MCF 10A (cell line): ENCODE measurements around the gene ILF2. TPM values are rescaled to one million over a fixed set of nuclear protein-coding genes. Genes with fewer than 3 reads are reported as not detected.

Experiments
- BruUV-seq: library from RNA; stranded (reverse); fragments of 400-500 nt; replicated peaks from 2 replicates; lab custom pipeline; 2021; lab: Mats Ljungman, UMichigan
- CTCF ChIA-PET: fragments of 300-600 bp; sonication (Branson Sonifier 250); formaldehyde crosslinking; extraction: SDS; loops from one replicate; lab custom pipeline; 2021; ENCODE audit warnings: antibody characterized with exemption, inconsistent platforms; lab: Yijun Ruan, JAX
- POLR2A ChIA-PET: fragments of 300-600, 350-650 bp; sonication (Branson Sonifier 250); formaldehyde crosslinking; extraction: SDS; loops from one replicate; lab custom pipeline; 2020; ENCODE audit warnings: antibody characterized with exemption, inconsistent platforms; lab: Yijun Ruan, JAX
- DNase-seq: peaks from one replicate; pipeline ENCODE4 v3.0.0-alpha.2; 2018; ENCODE audit not compliant: unreplicated experiment
- H3K27ac Mint-ChIP-seq: one replicate; pipeline ENCODE4 v1.8.0; 2022; ENCODE audit warnings: mild to moderate bottlenecking, low read depth, mixed read lengths; ENCODE audit not compliant: unreplicated experiment
- H3K27me3 Mint-ChIP-seq: one replicate; pipeline ENCODE4 v1.8.0; 2022; ENCODE audit warnings: mixed read lengths; ENCODE audit not compliant: insufficient read depth, unreplicated experiment
- H3K36me3 Mint-ChIP-seq: one replicate; pipeline ENCODE4 v1.8.0; 2022; ENCODE audit warnings: mild to moderate bottlenecking, moderate library complexity, mixed read lengths; ENCODE audit not compliant: insufficient read depth, unreplicated experiment
- H3K4me1 Mint-ChIP-seq: one replicate; pipeline ENCODE4 v1.8.0; 2022; ENCODE audit warnings: mixed read lengths; ENCODE audit not compliant: insufficient read depth, unreplicated experiment
- H3K4me3 Mint-ChIP-seq: one replicate; pipeline ENCODE4 v1.8.0; 2022; ENCODE audit warnings: mild to moderate bottlenecking, moderate library complexity, mixed read lengths; ENCODE audit not compliant: unreplicated experiment
- H3K9me3 Mint-ChIP-seq: one replicate; pipeline ENCODE4 v1.8.0; 2022; ENCODE audit warnings: mixed read lengths; ENCODE audit not compliant: unreplicated experiment
- intact Hi-C: fragments of 100-400 bp; cut with micrococcal nuclease; formaldehyde crosslinking; loops from 2 replicates; pipeline ENCODE4 v1.14.1; 2022
- total RNA-seq: library from RNA; stranded (reverse); gene quantifications from 2 replicates; pipeline ENCODE4 v1.2.3, GENCODE V29; 2022
- TF ChIP-seq, protein P1 (sequence below): fragments of 200-600 bp; IDR thresholded peaks from one replicate; pipeline ENCODE4 v1.8.0; 2022; ENCODE audit warnings: antibody characterized with exemption, mild to moderate bottlenecking; ENCODE audit not compliant: unreplicated experiment

Gene ILF2
- total RNA-seq, 1 experiment from 2014 or later = 348 TPM

GRCh38 chr1:153646672-153647345 is 24.0 kb downstream of the ILF2 start:
- Mint-ChIP-seq H3K9me3 (no peaks in the 10 kb centered on the region), H3K4me3 (no peak overlapping the region), H3K27ac (peak overlapping the region; percentile 53), H3K4me1 (peaks cover 20% of the 10 kb centered on the region), H3K27me3 (no peaks in the 10 kb centered on the region), H3K36me3 (peaks cover 68% of the 10 kb centered on the region)
- intact Hi-C loops = no loop called here
- DNase-seq = no peak
- TF ChIP-seq, protein P1, sequence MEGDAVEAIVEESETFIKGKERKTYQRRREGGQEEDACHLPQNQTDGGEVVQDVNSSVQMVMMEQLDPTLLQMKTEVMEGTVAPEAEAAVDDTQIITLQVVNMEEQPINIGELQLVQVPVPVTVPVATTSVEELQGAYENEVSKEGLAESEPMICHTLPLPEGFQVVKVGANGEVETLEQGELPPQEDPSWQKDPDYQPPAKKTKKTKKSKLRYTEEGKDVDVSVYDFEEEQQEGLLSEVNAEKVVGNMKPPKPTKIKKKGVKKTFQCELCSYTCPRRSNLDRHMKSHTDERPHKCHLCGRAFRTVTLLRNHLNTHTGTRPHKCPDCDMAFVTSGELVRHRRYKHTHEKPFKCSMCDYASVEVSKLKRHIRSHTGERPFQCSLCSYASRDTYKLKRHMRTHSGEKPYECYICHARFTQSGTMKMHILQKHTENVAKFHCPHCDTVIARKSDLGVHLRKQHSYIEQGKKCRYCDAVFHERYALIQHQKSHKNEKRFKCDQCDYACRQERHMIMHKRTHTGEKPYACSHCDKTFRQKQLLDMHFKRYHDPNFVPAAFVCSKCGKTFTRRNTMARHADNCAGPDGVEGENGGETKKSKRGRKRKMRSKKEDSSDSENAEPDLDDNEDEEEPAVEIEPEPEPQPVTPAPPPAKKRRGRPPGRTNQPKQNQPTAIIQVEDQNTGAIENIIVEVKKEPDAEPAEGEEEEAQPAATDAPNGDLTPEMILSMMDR = no peak
- BruUV-seq = TSS peak; percentile 2
- ChIA-PET CTCF (interaction anchor here (0.6 to 1.4 kb wide), 4 partner anchors 12 to 331 kb away, joined by 4 read pairs; no protein-coding TSS in a partner anchor), POLR2A (interaction anchor here (0.8 to 46.1 kb wide), 9 partner anchors 8 to 121 kb away, joined by 3 to 1272 read pairs (median 6); partner anchors contain the start of genes CHTOP, S100A1, S100A13 and S100A14)

GRCh38 chr1:153643816-153644215 is 27.0 kb downstream of the ILF2 start:
- H3K4me1 Mint-ChIP-seq = peaks cover 21% of the 10 kb centered on the region
- H3K4me3 Mint-ChIP-seq = no peak overlapping the region
- no peak overlapping the region for H3K27ac Mint-ChIP-seq
- no TSS peak for BruUV-seq
- peaks cover 90% of the 10 kb centered on the region for H3K36me3 Mint-ChIP-seq
- DNase-seq = no peak
- ChIA-PET CTCF (interaction anchor here (0.6 to 2.7 kb wide), 11 partner anchors 9 to 1595 kb away, joined by 3 to 14 read pairs (median 4); partner anchors contain the start of genes CHTOP, S100A1 and S100A13), POLR2A (interaction anchor here (0.7 to 46.1 kb wide), 8 partner anchors 9 to 347 kb away, joined by 3 to 1272 read pairs (median 6); partner anchors contain the start of genes CHTOP, JTB, RPS27 and S100A1)
- TF ChIP-seq, protein P1 = no peak
- no peaks in the 10 kb centered on the region for H3K9me3 Mint-ChIP-seq
- no peaks in the 10 kb centered on the region for H3K27me3 Mint-ChIP-seq
- intact Hi-C loops = no loop called here

GRCh38 chr1:153643100-153643499 is 27.7 kb downstream of the ILF2 start:
- Mint-ChIP-seq H3K36me3 (peaks cover 96% of the 10 kb centered on the region), H3K27ac (no peak overlapping the region), H3K4me3 (no peak overlapping the region), H3K9me3 (no peaks in the 10 kb centered on the region), H3K4me1 (peaks cover 21% of the 10 kb centered on the region), H3K27me3 (no peaks in the 10 kb centered on the region)
- BruUV-seq = no TSS peak
- POLR2A ChIA-PET = interaction anchor here (0.5 to 46.1 kb wide), 6 partner anchors 8 to 132 kb away, joined by 3 to 1272 read pairs (median 11); partner anchors contain the start of genes CHTOP, S100A1, S100A13 and S100A14
- DNase-seq = no peak
- CTCF ChIA-PET = interaction anchor here (0.6 to 2.7 kb wide), 6 partner anchors 10 to 132 kb away, joined by 3 to 14 read pairs (median 6); no protein-coding TSS in a partner anchor
- TF ChIP-seq, protein P1 = no peak
- intact Hi-C loops = no loop called here

- Mint-ChIP-seq H3K36me3 (peaks cover 100% of the 10 kb centered on the region), H3K9me3 (no peaks in the 10 kb centered on the region), H3K4me1 (peaks cover 28% of the 10 kb centered on the region), H3K4me3 (no peak overlapping the region), H3K27me3 (no peaks in the 10 kb centered on the region), H3K27ac (peak overlapping the region; percentile 26)
- intact Hi-C loops = no loop called here
- TF ChIP-seq, protein P1 = no peak
- ChIA-PET CTCF (no interaction called here), POLR2A (interaction anchor here (0.5 to 46.1 kb wide), 6 partner anchors 8 to 93 kb away, joined by 3 to 1272 read pairs (median 38); partner anchors contain the start of genes CHTOP, S100A1, S100A13 and S100A14)
- no TSS peak for BruUV-seq
- DNase-seq = no peak
Measured at GRCh38 chr1:153642161-153642560, 28.6 kb downstream of the ILF2 start.
